ENCODE data around the gene ENAM. TPM values are rescaled to one million over a fixed set of nuclear protein-coding genes. Genes with fewer than 3 reads are reported as not detected.
A peak's percentile ranks its signal among the peaks of the same experiment; 100 is the strongest.

Gene ENAM
- total and polyA plus RNA-seq, 3 experiments from 2014 or later = not detected

DNA sequence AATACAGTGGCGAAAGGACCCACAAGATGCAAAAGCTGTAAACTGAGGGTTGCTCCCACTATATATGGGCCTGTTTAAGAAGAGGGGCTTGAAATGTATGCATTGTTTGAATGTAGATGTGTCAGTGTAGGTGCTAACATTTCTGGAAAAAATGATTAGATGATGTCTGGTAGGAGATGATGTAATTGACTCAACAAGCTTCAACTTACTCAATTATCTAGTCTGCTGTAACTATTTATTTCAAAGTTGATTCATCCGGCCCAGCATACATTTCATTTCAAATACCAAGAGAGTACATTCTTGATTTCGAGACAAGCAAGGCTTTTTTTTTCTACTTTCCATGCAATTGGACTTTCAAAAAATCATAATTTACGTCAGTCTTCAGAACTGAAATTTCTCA is 9.3 kb upstream of the ENAM start:
- no peaks in the 10 kb centered on the region for H3K27me3 Mint-ChIP-seq
- Histone ChIP-seq H3K36me3 (ENCODE audit: insufficient read depth, low read length) (no peaks in the 10 kb centered on the region), H3K27me3 (ENCODE audit: insufficient read depth, low read length, poor library complexity, severe bottlenecking) (no peaks in the 10 kb centered on the region), H3K9me3 (ENCODE audit: low read length) (no peaks in the 10 kb centered on the region), H3K27ac (ENCODE audit: low read depth, low read length) (no peak overlapping the region), H3K4me1 (ENCODE audit: insufficient read depth, low read length) (no peaks in the 10 kb centered on the region), H3K4me3 (ENCODE audit: low read length) (no peak overlapping the region)
- H3K36me3 Mint-ChIP-seq = no peaks in the 10 kb centered on the region
- no peak overlapping the region for H3K27ac Mint-ChIP-seq
- ChIA-PET CTCF (no interaction called here), POLR2A (no interaction called here)
- no peaks in the 10 kb centered on the region for H3K9me3 Mint-ChIP-seq
- no peaks in the 10 kb centered on the region for H3K4me1 Mint-ChIP-seq
- no peak overlapping the region for H3K4me3 Mint-ChIP-seq
- DNase-seq = peak in 1 of 5 donors; percentile 11

GRCh38 chr4:70619778-70620177 is 8.8 kb upstream of the ENAM start:
- no peaks in the 10 kb centered on the region for H3K9me3 ChIP-seq (ENCODE audit: low read length)
- no peaks in the 10 kb centered on the region for H3K36me3 ChIP-seq (ENCODE audit: insufficient read depth, low read length)
- no peak overlapping the region for H3K27ac ChIP-seq (ENCODE audit: low read depth, low read length)
- H3K27ac Mint-ChIP-seq = no peak overlapping the region
- H3K4me1 ChIP-seq (ENCODE audit: insufficient read depth, low read length) = no peaks in the 10 kb centered on the region
- no peaks in the 10 kb centered on the region for H3K9me3 Mint-ChIP-seq
- no peaks in the 10 kb centered on the region for H3K27me3 Mint-ChIP-seq
- ChIA-PET CTCF (no interaction called here), POLR2A (no interaction called here)
- H3K4me3 ChIP-seq (ENCODE audit: low read length) = no peak overlapping the region
- no peak overlapping the region for H3K4me3 Mint-ChIP-seq
- H3K4me1 Mint-ChIP-seq = no peaks in the 10 kb centered on the region
- H3K36me3 Mint-ChIP-seq = no peaks in the 10 kb centered on the region
- no peaks in the 10 kb centered on the region for H3K27me3 ChIP-seq (ENCODE audit: insufficient read depth, low read length, poor library complexity, severe bottlenecking)
- no peak for DNase-seq

- ChIA-PET POLR2A (no interaction called here), CTCF (no interaction called here)
- Mint-ChIP-seq H3K36me3 (no peaks in the 10 kb centered on the region), H3K27me3 (peaks cover 0 to 2% of the 10 kb centered on the region in 2 donors), H3K27ac (no peak overlapping the region), H3K9me3 (no peaks in the 10 kb centered on the region), H3K4me1 (no peaks in the 10 kb centered on the region), H3K4me3 (no peak overlapping the region)
- no peaks in the 10 kb centered on the region for H3K27me3 ChIP-seq (ENCODE audit: insufficient read depth, low read length, poor library complexity, severe bottlenecking)
- H3K36me3 ChIP-seq (ENCODE audit: insufficient read depth, low read length) = no peaks in the 10 kb centered on the region
- H3K4me3 ChIP-seq (ENCODE audit: low read length) = no peak overlapping the region
- no peaks in the 10 kb centered on the region for H3K9me3 ChIP-seq (ENCODE audit: low read length)
- DNase-seq = peak in 1 of 5 donors; percentile 2
- H3K27ac ChIP-seq (ENCODE audit: low read depth, low read length) = no peak overlapping the region
- no peaks in the 10 kb centered on the region for H3K4me1 ChIP-seq (ENCODE audit: insufficient read depth, low read length)
Measured at GRCh38 chr4:70623323-70623722, 5.2 kb upstream of the ENAM start.

GRCh38 chr4:70624226-70624793 is 4.2 kb upstream of the ENAM start:
- Mint-ChIP-seq H3K9me3 (no peaks in the 10 kb centered on the region), H3K27ac (peak overlapping the region in 1 of 8 donors; percentile 7), H3K4me3 (no peak overlapping the region), H3K36me3 (no peaks in the 10 kb centered on the region), H3K27me3 (peaks cover 0 to 2% of the 10 kb centered on the region in 2 donors), H3K4me1 (peaks cover 0 to 5% (median 2%) of the 10 kb centered on the region in 3 donors)
- Histone ChIP-seq H3K27me3 (ENCODE audit: insufficient read depth, low read length, poor library complexity, severe bottlenecking) (no peaks in the 10 kb centered on the region), H3K36me3 (ENCODE audit: insufficient read depth, low read length) (no peaks in the 10 kb centered on the region), H3K4me3 (ENCODE audit: low read length) (no peak overlapping the region), H3K27ac (ENCODE audit: low read depth, low read length) (no peak overlapping the region), H3K9me3 (ENCODE audit: low read length) (no peaks in the 10 kb centered on the region), H3K4me1 (ENCODE audit: insufficient read depth, low read length) (no peaks in the 10 kb centered on the region)
- ChIA-PET POLR2A (no interaction called here), CTCF (interaction anchor here (0.7 kb wide), 1 partner anchor 81 kb away, joined by 3 read pairs; no protein-coding TSS in a partner anchor)
- DNase-seq = peak in 1 of 5 donors; percentile 13

GRCh38 chr4:70627620-70628019 is 924 bp upstream of the ENAM start:
- peaks cover 2 to 3% of the 10 kb centered on the region in 2 donors for H3K27me3 Mint-ChIP-seq
- peaks cover 0 to 9% (median 2%) of the 10 kb centered on the region in 3 donors for H3K4me1 Mint-ChIP-seq
- H3K9me3 Mint-ChIP-seq = no peaks in the 10 kb centered on the region
- H3K27ac Mint-ChIP-seq = no peak overlapping the region
- no peaks in the 10 kb centered on the region for H3K4me1 ChIP-seq (ENCODE audit: insufficient read depth, low read length)
- no peaks in the 10 kb centered on the region for H3K9me3 ChIP-seq (ENCODE audit: low read length)
- CTCF ChIA-PET = interaction anchor here (1.4 kb wide), 1 partner anchor 11 kb away, joined by 4 read pairs; no protein-coding TSS in a partner anchor
- POLR2A ChIA-PET = no interaction called here
- no peaks in the 10 kb centered on the region for H3K36me3 ChIP-seq (ENCODE audit: insufficient read depth, low read length)
- H3K27me3 ChIP-seq (ENCODE audit: insufficient read depth, low read length, poor library complexity, severe bottlenecking) = no peaks in the 10 kb centered on the region
- no peak overlapping the region for H3K27ac ChIP-seq (ENCODE audit: low read depth, low read length)
- no peaks in the 10 kb centered on the region for H3K36me3 Mint-ChIP-seq
- H3K4me3 ChIP-seq (ENCODE audit: low read length) = no peak overlapping the region
- no peak for DNase-seq
- no peak overlapping the region for H3K4me3 Mint-ChIP-seq

- Mint-ChIP-seq H3K27ac (no peak overlapping the region), H3K4me3 (no peak overlapping the region), H3K9me3 (no peaks in the 10 kb centered on the region), H3K36me3 (no peaks in the 10 kb centered on the region), H3K4me1 (peaks cover 0 to 9% (median 2%) of the 10 kb centered on the region in 3 donors), H3K27me3 (peaks cover 7 to 14% of the 10 kb centered on the region in 2 donors)
- no peaks in the 10 kb centered on the region for H3K27me3 ChIP-seq (ENCODE audit: insufficient read depth, low read length, poor library complexity, severe bottlenecking)
- H3K9me3 ChIP-seq (ENCODE audit: low read length) = no peaks in the 10 kb centered on the region
- H3K4me1 ChIP-seq (ENCODE audit: insufficient read depth, low read length) = no peaks in the 10 kb centered on the region
- no peak for DNase-seq
- H3K4me3 ChIP-seq (ENCODE audit: low read length) = no peak overlapping the region
- ChIA-PET CTCF (interaction anchor here (0.7 kb wide), 1 partner anchor 198 kb away, joined by 3 read pairs; no protein-coding TSS in a partner anchor), POLR2A (no interaction called here)
- H3K36me3 ChIP-seq (ENCODE audit: insufficient read depth, low read length) = no peaks in the 10 kb centered on the region
- no peak overlapping the region for H3K27ac ChIP-seq (ENCODE audit: low read depth, low read length)
Measured at GRCh38 chr4:70629469-70630090, 1.0 kb downstream of the ENAM start.

- Mint-ChIP-seq H3K27me3 (peaks cover 7 to 17% of the 10 kb centered on the region in 2 donors), H3K27ac (no peak overlapping the region), H3K9me3 (no peaks in the 10 kb centered on the region), H3K4me3 (no peak overlapping the region), H3K4me1 (peaks cover 0 to 9% (median 2%) of the 10 kb centered on the region in 3 donors), H3K36me3 (no peaks in the 10 kb centered on the region)
- Histone ChIP-seq H3K27me3 (ENCODE audit: insufficient read depth, low read length, poor library complexity, severe bottlenecking) (no peaks in the 10 kb centered on the region), H3K27ac (ENCODE audit: low read depth, low read length) (no peak overlapping the region), H3K4me1 (ENCODE audit: insufficient read depth, low read length) (no peaks in the 10 kb centered on the region), H3K9me3 (ENCODE audit: low read length) (no peaks in the 10 kb centered on the region), H3K36me3 (ENCODE audit: insufficient read depth, low read length) (no peaks in the 10 kb centered on the region), H3K4me3 (ENCODE audit: low read length) (no peak overlapping the region)
- POLR2A ChIA-PET = no interaction called here
- no peak for DNase-seq
- CTCF ChIA-PET = no interaction called here
Measured at GRCh38 chr4:70630162-70630561, 1.6 kb downstream of the ENAM start.

GRCh38 chr4:70632028-70632427 is 3.5 kb downstream of the ENAM start:
- CTCF ChIA-PET = no interaction called here
- no peaks in the 10 kb centered on the region for H3K36me3 Mint-ChIP-seq
- POLR2A ChIA-PET = no interaction called here

More at GRCh38 chr4:70632028-70632427, 3.5 kb downstream of the ENAM start:
- Mint-ChIP-seq H3K27me3 (peaks cover 5 to 21% of the 10 kb centered on the region in 2 donors), H3K27ac (no peak overlapping the region), H3K4me3 (no peak overlapping the region), H3K9me3 (no peaks in the 10 kb centered on the region), H3K4me1 (peaks cover 0 to 9% (median 2%) of the 10 kb centered on the region in 3 donors)
- H3K36me3 ChIP-seq (ENCODE audit: insufficient read depth, low read length) = no peaks in the 10 kb centered on the region
- no peak overlapping the region for H3K27ac ChIP-seq (ENCODE audit: low read depth, low read length)
- no peak for DNase-seq
- no peak overlapping the region for H3K4me3 ChIP-seq (ENCODE audit: low read length)
- no peaks in the 10 kb centered on the region for H3K4me1 ChIP-seq (ENCODE audit: insufficient read depth, low read length)
- no peaks in the 10 kb centered on the region for H3K27me3 ChIP-seq (ENCODE audit: insufficient read depth, low read length, poor library complexity, severe bottlenecking)
- no peaks in the 10 kb centered on the region for H3K9me3 ChIP-seq (ENCODE audit: low read length)
